Measurements from ENCODE around the gene ADAMTS1.
"Not testable (repeated sequence)": the region's sequence is repeated elsewhere in the genome, so short reads cannot be mapped to it uniquely, and the experiment has no call there.

ADAMTS1 gene

DNA sequence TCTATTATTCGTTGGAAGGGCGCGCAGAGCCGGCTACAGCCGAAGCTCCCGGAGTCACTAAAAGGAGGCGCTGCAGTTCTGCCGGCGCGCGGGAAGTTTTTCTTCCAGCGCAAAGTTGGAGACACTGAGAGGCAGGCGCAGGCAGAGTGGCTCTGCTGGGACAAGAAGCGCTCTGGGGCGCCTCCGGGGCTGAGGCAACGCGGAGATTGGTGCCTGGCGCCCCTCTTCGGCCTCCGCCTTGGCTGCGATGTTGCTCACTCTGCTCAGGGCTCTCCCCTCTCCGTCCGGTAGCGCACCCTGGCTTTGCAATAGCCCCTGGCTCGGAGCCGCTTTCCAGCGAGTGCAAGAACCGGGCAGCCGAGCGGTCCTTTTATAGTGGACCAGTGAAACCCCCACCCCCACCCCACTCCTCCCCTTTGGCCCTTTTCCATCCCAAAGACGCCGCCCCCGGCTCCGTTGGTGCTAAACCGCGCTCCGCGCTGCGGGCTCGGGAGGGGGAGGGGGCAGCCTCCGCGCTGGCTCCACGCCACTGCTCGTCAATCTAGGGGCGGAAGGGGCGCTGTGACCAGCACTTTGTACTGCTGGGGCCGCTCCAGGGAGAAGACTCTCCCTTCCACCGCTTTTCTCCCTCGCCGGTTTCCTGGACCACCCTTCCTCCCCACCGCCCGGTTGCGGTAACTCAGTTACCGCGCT lies at the start of gene ADAMTS1:
ADAMTS1 (minus strand) TSS at position 344 of the 693 bp plus-strand sequence. CDS start 455 bp downstream, outside the sequence.
- peak; percentile 94 to 95 for DNase-seq

DNA sequence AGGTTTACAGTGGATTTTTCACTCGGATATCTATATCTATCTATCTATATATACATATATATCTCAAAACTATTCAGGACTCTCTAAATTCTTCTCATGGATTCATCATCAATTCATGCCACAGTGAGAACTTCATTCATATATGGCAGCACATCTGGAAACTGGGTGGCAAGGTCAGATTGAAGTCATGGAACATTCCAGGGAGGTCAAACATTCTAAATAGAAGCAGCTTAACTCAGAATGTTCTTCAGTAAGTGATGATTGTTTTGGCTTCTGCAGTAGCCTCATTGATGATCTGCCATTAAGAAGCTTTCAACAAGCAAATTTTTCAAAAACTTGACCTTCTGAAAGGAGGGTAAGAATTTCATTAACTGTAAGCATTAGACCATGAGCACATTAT lies 46.9 kb upstream of the ADAMTS1 start:
- DNase-seq, result no peak

DNA sequence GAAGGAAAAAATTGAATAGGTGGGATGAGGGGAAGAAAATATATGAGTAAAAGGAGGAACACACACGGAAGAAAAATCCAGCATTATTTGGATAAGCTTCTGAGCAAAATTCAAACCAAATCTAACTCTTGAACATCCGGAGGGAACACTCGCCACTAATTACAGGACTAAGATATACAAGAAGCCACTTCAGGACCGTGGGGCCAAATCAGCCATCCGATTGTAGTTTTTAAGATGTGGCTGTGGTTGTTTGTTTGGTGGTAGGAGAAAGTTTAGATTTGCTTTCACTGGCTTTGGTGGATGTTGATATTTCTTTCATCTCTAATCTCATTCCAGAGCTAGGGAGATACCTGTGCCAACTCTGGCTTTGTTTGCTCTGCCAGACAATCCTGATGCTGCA lies 43.7 kb upstream of the ADAMTS1 start:
- no peak for DNase-seq

DNA sequence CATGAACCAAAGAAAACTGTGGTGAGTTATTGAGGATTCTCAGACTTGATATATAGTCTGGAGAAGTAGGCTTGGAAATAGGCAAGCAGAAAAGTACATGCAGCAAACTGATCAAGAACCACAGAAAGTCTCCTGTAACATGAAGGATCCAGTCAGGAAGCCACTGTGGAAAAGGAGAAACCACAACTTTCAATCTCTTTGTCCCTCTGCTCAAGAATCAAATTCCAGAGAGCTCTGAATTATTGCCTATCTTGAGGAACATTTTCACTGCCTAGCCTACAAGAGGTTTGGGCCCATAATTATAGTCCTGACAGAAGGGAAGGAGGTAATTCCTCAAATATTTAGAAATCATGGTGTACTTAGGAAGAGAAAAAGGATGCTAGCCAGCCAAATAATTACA lies 43.0 kb upstream of the ADAMTS1 start:
- DNase-seq, result no peak

DNA sequence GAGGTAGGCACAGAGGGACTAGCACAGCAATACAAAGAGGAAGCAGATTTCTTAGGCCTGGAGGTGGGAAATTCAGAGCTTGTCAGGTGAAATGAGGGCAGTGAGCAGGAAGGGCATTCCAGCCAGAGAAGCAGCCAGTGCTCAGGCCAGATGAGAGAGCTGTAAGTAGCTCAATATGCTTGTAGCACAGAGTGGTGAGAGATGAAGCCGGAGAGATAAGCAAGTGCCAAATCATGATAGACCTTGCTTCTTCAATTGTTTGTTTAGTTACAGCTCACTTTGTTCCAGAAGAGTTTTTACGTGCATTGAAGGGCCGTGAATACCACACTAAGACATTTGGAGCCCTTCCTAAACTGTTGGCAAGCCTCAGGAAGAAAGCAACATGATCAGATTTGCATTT lies 42.0 kb upstream of the ADAMTS1 start:
- DNase-seq, result no peak

DNA sequence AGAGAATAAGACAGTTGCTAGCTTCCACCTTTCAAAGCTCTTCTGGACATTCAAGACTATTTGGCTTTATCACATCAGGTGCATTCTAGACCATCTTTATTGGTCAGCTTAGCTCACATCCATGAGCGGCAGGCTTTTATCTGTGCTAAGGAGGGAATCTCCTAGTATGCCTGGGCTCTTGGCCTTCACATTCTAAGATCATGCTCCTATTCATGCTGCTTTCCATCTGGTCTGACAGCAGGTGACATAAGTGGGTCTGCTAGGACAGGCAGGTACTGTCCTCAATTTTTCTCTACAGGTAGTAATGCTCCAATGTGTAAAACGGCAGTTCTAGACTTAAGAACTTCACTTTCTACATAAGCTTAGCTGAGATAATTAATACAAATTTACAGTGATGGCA lies 39.2 kb upstream of the ADAMTS1 start:
- no peak for DNase-seq

DNA sequence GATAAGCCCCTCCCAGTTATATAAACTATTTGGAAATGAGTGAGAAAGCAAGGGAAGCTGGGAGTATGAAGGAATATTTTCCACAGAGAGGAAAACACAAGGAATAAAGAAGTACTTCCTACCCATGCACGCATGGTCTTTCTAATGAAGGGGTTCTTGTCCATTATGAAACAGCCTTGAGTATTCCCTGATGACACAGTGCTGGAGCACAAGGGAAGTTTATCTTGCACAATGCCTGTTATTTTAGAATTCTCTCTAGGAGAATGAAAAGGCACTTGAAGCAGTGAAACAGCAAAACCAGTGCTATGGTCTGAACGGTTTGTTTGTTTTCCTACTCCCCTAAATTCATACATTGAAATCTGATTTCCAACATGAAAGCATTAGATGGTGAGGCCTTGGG lies 38.6 kb upstream of the ADAMTS1 start:
- no peak for DNase-seq

DNA sequence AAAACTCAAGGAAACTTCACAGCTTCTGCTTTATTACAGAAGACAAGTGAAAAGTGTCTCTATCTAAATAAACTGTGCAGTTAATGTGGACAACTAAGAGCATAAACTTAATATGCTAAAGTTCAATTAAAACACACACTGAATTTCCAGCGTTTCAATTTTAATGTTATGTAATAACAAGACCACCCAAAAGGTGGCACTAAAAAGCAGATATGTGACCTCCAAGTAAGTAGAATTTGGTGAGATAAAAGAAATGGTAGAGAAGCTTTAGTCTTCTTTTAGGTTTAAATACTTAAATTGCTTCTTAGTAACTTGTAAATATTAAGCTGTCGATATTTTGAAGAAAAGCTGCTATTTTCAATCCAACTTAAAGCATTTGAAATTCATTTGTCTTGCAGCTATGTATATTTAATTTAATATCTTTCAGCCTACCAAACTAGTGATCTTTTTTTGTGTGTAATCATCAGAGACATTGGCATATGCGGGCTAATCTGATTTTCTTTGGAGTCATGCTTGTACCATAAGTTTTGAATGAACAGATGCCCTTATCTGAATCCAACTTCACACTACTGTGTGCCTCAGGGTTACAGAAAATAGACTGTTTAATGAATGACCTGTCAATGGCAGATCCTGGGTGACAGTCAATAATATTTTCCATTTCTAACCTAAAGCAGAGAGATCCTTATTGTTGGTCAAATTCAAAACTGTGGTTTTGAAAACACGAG lies 36.5 kb upstream of the ADAMTS1 start:
- no peak for DNase-seq

DNA sequence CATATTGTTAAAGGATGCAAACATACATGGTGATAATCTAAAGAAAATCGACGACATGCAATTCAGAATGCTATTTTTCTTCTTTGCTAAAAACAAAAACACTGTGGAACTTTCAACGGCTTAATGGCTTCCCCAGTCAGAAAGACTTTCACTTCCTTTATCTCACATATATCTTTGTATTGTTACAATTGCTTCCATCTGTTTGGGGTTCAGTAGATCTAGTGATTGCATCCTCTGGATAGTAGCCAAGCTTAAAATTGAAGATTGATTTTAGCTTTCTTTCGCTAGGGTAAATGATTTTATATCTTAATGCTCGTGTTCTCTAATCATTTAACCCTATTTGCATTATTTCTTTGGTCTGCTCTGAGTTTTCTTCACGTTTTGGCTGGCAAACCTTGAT lies 31.8 kb upstream of the ADAMTS1 start:
- no peak for DNase-seq

DNA sequence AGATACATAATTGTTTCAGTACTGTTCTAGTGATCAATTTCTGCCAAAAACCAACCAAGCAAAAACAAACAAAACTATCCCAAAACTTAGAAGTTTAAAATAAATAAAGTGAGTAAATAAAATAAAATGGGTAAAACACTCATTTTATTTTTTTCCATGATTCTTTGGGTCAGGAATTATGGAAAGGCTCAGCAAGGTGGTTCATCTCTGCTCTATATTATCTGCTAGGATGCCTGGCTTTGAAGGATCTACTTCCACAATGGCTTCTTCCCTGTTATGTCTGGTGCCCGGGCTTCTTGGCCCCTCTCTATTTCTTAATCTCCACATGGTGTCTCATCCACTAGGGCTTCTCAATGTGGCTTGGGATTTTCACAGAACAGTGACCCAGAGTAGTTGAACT lies 29.1 kb upstream of the ADAMTS1 start:
- DNase-seq, result no peak

DNA sequence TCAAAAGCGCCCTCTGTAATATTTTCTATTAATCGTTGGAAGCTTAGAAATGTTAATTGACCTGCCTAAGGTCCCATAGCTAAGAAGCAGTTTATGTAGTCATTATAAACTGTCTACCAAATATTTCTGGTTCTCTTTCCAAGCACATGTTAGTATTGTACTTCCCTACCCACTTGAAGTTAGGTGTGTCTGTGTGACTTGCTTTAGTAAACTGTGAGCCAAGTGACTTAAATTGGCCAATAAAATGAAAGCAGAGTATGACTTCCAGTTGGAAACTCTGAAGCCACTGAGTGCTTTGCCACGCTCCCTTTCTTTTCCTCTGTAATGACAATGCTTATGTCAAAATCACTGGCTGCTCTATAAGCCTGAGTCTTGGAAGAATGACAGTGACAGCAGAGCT lies 20.6 kb upstream of the ADAMTS1 start:
- no peak for DNase-seq

DNA sequence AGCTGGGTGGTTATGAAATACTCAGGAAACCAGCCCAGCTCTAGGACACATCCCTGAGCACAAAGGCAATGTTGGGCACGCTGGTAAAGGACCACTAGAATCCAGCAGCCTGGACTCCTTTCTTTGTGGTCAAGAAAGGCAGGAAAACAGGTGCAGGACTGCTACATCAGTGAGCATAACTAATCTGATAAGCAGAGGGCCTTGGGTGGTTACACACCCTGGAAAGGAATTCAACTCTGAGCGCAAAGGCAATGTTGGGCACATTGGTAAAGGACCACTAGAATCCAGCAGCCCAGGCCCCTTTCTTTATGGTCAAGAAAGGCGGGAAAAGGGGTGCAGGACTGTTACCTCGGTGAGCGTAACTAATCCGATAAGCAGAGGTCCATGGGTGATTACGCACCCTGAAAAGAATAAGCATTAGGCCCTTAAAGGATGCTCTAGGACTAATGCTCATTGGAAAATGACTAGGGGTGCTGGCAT lies 11.7 kb upstream of the ADAMTS1 start:
- not testable (repeated sequence) for DNase-seq

DNA sequence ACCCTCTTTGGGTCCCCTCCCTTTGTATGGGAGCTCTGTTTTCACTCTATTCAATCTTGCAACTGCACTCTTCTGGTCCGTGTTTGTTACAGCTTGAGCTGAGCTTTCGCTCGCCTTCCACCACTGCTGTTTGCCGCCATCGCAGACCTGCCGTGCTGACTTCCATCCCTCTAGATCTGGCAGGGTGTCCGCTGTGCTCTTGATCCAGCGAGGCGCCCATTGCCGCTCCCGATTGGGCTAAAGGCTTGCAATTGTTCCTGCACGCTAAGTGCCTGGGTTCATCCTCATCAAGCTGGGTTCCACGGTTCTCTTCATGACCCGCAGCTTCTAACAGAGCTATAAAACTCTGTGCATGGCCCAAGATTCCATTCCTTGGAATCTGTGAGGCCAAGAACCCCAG lies 9.5 kb upstream of the ADAMTS1 start:
- not testable (repeated sequence) for DNase-seq

DNA sequence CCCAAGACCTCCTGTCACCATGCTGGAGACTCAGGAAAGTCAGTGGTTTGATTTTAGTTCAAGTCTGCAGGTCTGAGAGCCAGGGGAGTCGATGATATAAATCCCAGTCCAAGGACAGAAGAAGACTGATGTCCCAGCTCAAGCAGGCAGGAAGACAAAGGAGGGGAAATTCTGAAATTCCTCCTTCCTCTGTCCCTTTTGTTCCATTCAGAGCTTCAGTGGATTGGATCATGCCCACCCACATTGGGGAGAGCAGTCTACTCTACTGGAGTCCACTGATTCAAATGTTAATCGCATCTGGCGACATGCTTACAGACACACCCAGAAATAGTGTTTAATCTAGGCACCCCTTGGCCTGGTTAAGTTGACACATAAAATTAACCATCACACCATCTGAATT lies 7.2 kb upstream of the ADAMTS1 start:
- no peak for DNase-seq

DNA sequence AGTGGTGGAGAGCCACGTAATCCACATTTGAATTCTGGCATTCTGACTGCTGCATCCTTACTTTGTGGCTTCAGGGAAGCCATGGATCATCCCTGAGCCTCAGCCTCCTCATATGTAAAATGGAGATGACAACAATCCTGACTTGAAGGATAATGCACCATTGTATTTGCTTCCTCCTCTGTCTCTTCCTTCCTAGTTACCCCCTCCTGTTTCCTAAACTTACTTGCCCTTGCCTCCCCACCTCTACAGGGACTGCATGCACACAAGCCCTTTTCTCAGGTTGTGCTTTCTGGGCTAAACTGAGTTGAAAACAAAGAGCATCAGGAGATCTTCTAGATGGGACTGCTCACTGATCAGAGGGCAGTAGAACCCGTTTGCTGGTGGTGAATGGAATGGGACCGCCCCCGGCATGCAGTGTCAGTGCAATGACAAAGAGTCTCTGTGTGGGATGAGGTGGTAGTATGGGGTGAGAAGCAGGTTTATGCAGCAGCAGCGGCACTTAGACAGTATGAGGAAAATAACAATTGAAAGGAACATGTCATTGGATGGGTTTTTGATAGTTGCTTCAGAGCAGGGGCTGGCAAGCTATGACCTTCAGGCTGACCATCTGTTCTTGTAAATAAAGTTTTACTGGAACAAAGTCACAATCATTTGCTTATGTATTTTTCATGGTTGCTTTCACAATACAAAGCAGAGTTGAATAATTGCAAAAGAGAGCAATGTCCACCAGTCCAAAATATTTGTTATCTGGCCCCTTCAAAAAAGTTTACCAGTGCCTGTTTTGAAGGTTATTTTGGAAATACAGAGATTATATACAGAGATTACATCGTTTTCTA lies 6.1 kb upstream of the ADAMTS1 start:
- DNase-seq, result peak in 1 of 2 donors; percentile 11

DNA sequence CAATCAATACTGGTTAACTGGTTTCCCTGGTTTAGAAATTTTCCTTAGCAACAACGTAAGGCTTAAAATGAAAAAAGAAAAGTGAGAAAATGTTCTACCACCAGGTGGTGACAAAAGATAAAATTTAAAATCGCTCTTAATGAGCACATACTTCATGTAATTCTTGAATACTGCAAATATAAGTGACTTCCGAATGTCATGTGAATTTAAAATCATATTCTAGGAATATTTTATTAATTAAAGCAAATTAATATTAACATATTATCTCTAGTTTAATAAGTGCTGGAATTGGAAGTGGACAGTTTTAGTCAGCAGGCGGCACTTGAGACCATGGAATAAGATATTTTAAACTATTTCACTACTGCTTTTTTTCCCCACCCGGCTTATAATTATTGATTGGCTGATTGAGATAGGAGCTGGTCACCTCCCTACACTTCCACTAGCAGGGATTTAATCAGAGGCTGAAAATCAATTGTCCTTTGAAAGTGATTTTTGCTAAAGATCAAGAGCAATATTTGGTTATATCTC lies 5.0 kb upstream of the ADAMTS1 start:
- peak in 1 of 2 donors; percentile 71 for DNase-seq

DNA sequence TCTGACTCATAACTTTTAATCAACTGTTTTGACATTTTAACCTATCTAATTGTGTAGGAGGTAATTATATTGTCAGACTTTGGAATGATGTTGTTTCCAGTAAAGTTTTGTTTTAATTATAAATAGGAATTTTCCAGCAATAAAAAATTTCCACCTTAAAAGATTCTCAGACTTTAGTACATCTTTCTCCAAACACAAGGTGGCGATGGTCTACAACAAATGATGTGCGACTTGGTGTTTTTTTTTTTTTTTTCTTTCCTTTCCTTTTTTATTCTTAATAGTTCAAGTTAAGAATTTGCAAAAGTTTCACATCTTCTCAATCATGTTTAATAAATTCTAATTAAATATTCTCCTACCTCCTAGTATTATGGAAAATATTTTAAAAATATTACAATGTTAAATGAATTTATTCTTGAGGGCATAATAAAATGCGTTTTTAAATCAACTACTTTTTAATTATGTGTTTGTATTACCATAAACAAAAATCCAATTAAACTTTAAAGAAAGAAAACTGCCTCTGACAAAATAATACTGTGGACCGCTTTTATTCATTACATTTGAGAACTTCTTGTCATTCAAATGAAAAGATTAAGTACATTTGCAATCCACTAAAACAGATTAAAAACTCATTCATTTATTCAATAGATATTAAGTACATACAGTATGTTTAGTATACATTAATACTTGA lies 4.4 kb upstream of the ADAMTS1 start:
- DNase-seq, result peak in 1 of 2 donors; percentile 74

DNA sequence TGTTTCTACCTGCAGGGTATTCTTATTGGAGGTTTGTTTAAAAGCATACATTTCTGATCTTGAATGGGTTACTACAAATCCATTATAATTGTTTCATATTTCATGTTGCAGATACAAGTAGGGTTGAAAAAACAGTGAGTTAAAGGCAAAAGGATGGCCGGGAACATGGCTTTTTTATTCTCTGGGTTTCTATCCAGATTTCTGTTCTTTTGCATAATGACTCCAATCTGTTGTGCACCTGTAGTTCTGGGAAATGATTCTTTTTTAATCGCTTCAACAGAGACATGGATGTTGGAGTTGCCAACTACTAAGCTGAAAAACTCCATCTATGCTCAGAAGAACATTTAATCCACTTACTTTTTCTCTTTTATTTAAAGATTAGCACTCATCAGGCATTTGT lies 2.7 kb upstream of the ADAMTS1 start:
- peak in 1 of 2 donors; percentile 43 for DNase-seq

DNA sequence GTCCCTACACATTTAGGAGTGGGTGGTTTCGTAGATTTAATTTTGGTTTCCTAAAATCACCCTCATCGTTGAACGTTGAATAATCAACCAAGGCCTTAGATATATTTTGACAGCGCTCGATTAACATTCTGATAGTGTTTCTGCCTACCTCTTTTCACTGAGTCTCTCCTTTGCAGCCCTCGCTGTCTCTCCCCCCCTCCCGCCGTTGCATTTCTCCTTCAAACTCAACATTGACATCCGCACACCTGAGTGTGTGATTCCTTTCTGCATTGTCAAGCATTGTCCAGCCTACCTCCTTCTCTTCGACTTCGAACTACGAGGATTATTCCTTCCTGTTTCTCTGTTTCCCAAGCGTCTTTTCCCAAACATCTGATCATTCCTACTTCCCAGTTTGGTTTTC lies 1.8 kb upstream of the ADAMTS1 start:
- DNase-seq, result peak in 1 of 2 donors; percentile 12

DNA sequence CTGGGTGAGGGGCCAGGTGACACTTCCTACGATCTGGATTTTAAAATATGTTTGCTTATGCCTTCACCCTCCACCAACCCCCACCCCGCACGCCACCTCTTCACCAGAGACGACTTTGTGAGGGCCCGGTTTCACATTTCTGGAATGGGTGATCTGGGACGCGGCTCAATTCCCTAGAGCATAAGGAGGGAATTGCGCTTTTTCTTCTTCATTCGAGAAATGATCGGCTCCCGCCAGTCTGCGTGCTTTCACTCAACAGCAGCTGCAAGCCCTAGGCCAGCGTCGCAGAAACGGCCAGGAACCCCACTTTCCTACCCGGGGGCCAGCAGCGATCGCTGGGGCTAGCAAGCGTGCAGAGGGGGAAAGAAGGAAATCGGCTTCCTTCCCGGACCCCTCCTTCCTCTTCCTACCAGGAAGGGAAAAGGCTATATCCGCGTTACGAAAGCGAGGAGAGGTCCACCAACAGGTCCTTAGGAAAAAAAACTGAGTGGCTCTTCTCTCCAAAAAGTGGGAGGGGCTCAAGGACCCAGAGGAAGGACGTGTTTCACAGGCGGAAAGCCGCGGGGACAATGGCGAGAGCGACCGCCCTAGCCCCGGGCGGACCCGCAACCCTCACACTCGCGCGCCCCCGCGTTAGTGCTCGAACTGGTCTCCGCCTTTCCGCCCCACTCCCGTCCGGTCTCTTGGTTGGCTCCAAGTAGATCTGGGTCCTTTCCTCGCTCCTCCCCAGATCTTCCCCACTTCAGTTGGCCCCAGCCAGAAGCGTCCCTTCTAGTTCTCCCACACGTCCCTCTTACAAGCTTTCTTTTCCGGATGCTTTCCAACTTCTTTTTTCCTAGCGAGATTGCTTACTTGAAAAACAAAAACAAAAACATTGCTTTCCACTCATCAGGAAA lies 1.1 kb upstream of the ADAMTS1 start:
- DNase-seq, result peak; percentile 62 to 73

DNA sequence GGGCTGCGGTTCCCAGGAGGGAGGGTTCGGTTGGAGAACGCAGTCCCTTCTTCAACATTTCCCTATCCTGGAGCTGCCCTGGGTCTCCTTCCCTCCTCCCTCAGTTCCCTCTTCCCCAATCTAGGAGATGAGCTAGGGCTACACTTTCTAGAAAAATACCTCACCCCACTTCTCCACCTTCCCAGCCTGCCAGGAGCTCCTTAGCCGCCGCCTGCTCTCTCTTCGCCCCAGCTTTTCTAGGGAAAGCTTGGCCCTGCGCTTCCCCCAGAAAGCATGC lies 488 bp upstream of the ADAMTS1 start:
- DNase-seq, result no peak
